VCaP (cell line): Measurements from ENCODE around the gene AFF1.

ENCODE experiments used
- H3K27ac ChIP-seq: fragments of 450-650 bp; 2 replicates; pipeline ENCODE4 v1.5.1; 2017
- CTCF ChIP-seq: fragments of 450-650 bp; conservative IDR thresholded peaks from 2 replicates; pipeline ENCODE4 v1.5.1; 2017; ENCODE audit warnings: mild to moderate bottlenecking, moderate library complexity

Gene AFF1

GRCh38 chr4:86926435-86927086, 8.2 kb upstream of the AFF1 start:
- no peak for TF ChIP-seq CTCF
- no peak overlapping the region for H3K27ac ChIP-seq

GRCh38 chr4:86927843-86928395, 6.9 kb upstream of the AFF1 start:
- no peak overlapping the region for H3K27ac ChIP-seq
- TF ChIP-seq CTCF, result no peak

DNA sequence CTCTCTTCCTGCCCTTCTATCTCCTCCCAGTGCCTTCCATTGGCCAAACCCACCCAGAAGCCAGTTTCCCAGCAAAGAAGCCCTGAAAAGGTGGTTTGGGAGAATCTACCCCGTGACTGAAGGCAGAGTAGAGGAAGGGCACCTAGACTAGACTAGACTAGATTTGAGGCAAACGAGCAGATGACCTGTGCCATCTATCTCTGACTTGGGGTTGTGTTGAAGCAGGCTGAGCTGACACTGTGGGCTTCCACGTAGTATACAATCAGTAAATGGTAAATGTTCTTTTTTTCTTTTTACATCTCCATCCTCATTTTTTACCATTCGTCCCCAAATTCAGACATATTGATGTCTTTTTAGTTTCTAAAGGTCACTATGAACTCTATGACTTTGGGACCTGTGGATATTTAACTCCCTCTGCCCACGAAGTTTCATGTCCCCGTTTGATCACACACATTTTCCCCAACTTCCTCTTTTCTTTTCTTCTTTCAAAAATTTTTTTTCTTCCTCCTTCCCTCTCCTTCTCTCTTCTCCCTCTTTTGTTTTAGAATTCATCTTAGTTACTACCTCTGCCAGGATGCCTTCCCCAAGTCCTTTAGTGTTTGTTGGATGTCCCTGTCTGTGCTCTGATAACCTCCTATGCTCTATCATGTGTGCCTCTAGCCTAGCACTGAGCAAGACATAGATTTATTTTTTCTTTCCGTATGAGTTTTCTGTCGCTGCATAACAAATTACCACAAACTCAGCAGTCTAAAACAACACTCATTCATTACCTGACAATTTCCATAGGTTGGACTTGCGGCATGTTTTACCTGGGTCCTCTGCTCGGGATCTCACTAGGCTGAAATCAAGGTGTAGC, 6.2 kb upstream of the AFF1 start:
- no peak for TF ChIP-seq CTCF
- H3K27ac ChIP-seq, result no peak overlapping the region

DNA sequence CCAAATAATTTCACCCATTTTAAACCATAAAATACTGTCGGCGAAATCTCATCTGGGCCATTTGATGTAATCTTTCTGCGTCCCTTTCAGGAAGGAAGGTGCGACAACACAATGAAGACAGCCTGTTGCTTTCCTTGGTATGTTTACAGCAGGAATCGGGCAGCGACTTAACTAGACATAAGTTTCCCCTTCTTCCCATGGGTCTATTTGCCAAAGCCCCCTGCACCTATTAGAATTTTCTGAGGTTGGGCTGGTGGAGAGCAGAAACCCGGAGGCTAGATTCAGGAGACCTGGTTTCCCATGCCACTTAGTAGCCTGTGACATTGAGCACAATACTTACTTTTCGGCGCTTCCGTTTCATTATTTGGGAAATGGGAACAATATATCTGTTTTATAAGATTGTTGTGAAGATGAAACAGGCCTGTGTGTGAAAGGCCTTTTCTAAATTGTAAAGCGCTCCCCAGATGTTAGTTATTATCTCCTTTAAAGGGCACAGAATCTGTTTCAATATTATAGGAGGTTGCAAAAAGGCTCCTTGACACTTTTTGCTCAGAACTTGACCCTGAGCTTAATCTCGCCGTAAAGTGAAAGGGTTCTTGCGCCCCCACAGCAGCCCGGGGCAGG, 552 bp upstream of the AFF1 start:
- TF ChIP-seq CTCF, result no peak
- peak overlapping the region; percentile 95 for H3K27ac ChIP-seq

- TF ChIP-seq CTCF, result no peak
Measured at GRCh38 chr4:86935566-86935852, 698 bp downstream of the AFF1 start.

DNA sequence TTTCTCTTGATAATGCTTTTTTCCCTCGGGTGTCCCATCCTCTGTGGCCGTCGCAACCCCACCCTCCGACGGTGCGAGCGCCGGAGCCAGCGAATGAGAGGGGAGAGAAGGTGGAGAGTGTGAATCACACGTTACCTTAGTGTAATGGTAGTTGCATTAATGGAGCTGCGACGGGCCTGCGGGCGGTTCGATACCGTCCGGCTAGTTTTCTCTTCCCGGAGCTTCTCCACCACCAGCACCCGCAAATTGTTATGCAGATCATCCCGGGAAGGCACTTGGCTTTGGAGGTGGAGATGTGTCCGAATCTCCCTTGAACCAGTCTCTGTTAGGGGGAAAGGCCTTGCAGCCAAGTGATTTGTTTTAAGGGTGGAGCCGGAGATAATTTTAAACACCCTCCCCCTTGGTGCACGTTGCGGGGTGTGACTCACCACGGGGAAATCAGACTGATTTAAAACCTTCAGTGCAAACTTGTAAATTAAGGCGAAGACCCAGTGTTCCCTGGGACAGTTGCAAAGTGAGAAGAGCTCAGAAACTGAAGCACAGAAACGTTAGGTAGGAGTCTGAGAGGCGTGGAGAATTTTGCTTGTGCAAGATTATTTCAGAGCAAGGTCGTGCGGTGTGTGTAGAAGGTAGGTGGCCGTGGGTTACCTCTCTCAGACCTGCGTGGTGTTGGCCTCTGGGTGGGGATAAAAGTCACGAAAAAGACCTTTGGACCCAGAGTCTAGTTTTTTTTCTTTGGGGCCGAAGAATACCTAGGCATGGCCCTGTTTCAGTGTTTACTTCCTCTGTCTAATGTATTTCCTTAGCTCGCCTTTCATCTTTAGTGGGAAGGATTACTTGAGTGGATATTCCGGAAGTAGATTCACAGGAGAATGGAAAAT, 1.3 kb downstream of the AFF1 start:
- no peak for TF ChIP-seq CTCF
- H3K27ac ChIP-seq, result peak overlapping the region; percentile 95

More at GRCh38 chr4:86935566-86935852, 698 bp downstream of the AFF1 start:
- peak overlapping the region; percentile 95 for H3K27ac ChIP-seq
